HG03095 (cell line): ENCODE results near the gene ENTPD5.
"Not testable (repeated sequence)": the region's sequence is repeated elsewhere in the genome, so short reads cannot be mapped to it uniquely, and the experiment has no call there.

ENCODE experiments used
- ATAC-seq: cut with Tn5 transposase; IDR thresholded peaks from one replicate; pipeline ENCODE4 v1.9.1; 2021; ENCODE audit warnings: moderate library complexity; ENCODE audit not compliant: unreplicated experiment

ENTPD5 gene

GRCh38 chr14:73945159-73945670 lies 73.9 kb downstream of the ENTPD5 start:
- ATAC-seq = no peak

DNA sequence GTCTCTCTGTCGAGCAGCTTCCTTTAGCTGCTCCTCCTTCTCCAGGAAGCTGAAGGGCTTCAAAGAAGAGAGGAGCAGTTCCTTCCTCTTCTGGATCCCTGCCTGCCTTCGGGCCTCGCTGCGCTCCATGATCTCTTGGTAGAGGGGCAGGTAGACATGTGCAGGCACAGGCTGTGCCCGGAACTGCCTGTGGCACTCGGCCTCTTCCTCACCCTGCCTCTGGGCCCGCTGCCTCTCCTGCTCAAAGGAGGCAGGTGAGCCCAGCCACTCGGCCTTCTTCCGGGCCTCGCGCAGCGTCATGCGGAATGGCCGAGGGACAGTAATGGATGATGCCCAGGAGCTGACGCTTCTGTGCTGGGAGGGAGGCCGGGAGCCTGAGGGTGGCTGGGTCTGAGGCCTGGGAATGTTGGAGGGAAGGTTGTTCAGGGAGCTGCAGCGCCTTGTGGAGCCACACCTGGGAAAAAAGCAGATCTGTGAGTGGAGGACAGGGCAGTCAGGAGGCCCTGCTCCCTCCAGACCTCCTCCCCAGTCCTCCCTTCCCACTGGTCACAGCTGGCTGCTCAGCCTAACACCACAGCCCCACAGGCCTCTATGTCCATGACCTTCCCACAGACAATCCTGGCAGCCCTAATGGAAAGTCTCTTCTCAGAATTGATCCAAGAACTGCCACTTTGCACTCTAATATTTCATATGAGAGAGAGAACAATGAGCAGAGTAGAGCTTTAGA lies 74.5 kb downstream of the ENTPD5 start:
- ATAC-seq = no peak

DNA sequence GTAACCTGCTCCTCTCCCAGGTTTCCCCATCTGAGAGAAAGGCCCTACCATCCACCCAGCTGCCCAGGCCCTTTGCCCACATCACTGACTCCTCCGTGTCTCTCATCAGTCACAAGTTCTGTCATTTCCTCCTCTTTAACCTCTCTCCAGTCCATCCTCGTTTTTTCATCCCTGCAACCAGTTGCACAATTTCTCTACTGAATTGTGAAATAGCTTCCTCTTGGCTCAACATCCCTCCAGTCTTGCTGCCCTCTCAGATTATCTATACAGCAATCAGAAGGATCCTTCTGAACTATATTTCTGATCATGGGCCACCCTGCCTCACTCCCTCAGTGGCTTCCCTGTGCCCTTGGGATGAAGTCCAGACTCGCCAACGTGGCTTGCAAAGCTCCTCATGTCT lies 76.0 kb downstream of the ENTPD5 start:
- no peak for ATAC-seq

- no peak for ATAC-seq
Observed at GRCh38 chr14:73942180-73942579, 76.9 kb downstream of the ENTPD5 start.

DNA sequence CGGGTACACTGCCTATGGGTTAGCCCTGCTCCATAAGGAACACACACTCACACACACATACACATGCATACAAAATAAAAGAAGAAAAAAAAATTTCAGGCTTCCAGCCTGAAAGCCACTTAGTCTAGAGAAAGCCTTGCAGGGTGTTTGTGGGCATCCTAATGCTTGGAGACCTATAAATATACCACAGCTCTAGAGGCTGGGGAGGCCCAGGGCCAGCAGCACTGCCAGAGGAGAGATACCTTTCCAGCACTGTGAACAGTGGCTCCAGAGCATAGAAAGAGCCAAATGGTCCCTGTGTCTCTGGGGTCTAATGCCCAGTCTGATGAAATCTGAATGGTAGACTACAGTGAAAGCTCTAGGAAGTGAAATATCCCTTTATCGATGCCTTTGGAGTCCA lies 82.1 kb downstream of the ENTPD5 start:
- ATAC-seq = no peak

GRCh38 chr14:73936548-73936947 lies 82.5 kb downstream of the ENTPD5 start:
- ATAC-seq = no peak

GRCh38 chr14:73935666-73936065 lies 83.4 kb downstream of the ENTPD5 start:
- no peak for ATAC-seq

DNA sequence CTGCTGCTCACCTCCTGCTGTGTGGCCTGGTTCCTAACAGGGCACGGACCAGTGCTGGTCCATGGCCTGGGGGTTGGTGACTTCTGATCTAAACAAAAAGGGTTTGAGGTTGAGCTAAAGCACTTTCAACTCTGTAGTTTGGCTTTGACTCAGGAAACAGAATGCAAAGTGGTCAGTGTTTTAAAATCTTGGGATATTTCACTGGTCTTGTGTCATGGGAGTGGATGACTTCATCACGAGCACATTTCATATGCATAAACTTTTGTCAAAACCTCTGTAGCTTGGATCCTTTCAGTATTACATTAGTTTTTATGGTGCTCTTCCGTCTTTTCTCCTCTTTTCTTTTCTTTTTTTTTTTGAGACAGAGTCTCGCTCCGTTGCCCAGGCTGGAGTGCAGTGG lies 94.8 kb downstream of the ENTPD5 start:
- no peak for ATAC-seq

DNA sequence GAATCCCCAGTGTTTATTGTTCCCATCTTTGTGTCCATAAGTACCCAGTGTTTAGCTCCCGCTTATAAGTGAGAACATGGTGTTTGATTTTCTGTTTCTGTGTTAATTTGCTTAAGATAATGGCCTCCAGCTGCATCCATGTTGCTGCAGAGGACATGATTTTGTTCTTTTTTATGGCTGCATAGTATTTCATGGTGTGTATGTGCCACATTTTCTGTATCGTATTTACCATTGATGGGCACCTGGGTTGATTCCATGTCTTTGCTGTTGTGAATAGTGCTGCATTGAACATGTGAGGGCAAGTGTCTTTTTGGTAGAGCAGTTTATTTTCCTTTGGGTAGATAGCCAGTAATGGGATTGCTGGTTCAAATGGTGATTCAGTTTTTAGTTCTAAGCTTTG lies 99.6 kb downstream of the ENTPD5 start:
- not testable (repeated sequence) for ATAC-seq

DNA sequence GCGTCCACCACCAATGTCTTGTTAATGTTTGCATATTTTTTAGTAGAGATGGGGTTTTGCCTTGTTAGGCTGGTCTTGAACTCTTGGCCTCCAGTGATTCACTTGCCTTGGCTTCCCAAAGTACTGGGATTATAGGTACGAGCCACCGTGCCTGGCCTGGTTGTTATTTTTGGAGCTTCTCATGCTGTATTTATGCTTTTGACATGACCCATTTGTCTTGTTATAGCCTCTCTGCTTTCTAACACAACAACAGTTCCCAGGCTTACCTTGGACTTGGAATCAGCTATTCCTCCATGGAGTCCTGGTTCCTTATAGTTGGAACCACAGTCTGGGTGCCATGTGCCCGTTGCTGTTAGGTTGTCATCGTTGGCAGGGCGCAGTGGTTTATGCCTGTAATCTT lies 102.8 kb downstream of the ENTPD5 start:
- ATAC-seq = no peak

- no peak for ATAC-seq
Observed at GRCh38 chr14:73913256-73913655, 105.8 kb downstream of the ENTPD5 start.

DNA sequence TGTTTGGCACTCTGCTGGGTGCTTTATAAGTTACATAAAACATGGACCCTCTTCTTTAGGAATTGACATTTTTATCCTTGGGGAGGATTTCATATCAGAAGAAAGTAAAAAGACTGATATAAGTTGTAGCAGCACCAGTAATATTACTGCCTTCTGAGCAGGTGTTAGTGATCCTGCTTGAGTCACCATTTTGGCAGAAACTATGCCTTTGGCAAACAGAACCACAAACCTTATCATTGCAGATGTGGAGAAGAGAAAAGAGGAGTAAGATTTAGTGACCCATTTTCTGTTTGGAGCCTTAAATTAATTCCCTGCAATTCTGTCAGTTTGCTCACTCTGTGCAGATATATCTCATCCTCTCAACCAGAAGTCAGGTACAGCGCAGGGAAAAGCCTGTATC lies 109.4 kb downstream of the ENTPD5 start:
- no peak for ATAC-seq
